Measurements from ENCODE around the gene C6orf47. TPM values are rescaled to one million over a fixed set of nuclear protein-coding genes. Genes with fewer than 3 reads are reported as not detected.

Gene C6orf47
- total and polyA plus RNA-seq, 2 of the 13 experiments (the other 11 are each of a cell fraction or from before 2014, with no cell fraction given): 1.7 to 18.1 TPM

GRCh38 chr6:31624070-31624469 is 36.5 kb downstream of the C6orf47 start:
- Histone ChIP-seq H3K4me2 (ENCODE audit: low read depth, low read length) (no peak overlapping the region), H2AFZ (ENCODE audit: low read length) (no peak overlapping the region), H3K9ac (ENCODE audit: insufficient read depth, low read depth, low read length) (no peak overlapping the region), H3K4me3 (replicated peaks in 1 of 3; ENCODE audit: insufficient read depth in 1 of 3, low read depth in 2 of 3, low read length in 3 of 3) (no peak overlapping the region), H3K79me2 (ENCODE audit: insufficient read depth, low read length) (peaks cover 37% of the 10 kb centered on the region), H4K20me1 (ENCODE audit: insufficient read depth, low read length) (peaks cover 11% of the 10 kb centered on the region; the same call in 1 of the 2 replicates), H3K27ac (ENCODE audit: extremely low read length, insufficient read depth, low read length) (no peak overlapping the region), H3K9me3 (ENCODE audit: low read length) (no peaks in the 10 kb centered on the region), H3K36me3 (replicated peaks in 1 of 2; ENCODE audit: control insufficient read depth in 1 of 2, insufficient read depth in 2 of 2, low read length in 2 of 2) (peaks cover 50 to 66% of the 10 kb centered on the region in 2 experiments), H3K27me3 (ENCODE audit: control insufficient read depth in 1 of 2, insufficient read depth in 2 of 2, low read length in 2 of 2) (no peaks in the 10 kb centered on the region; a peak in 1 of 5 replicates), H3K4me1 (ENCODE audit: insufficient read depth, low read length) (peaks cover 20% of the 10 kb centered on the region)
- ATAC-seq (no peak), FAIRE-seq (no peak), DNase-seq (ENCODE audit: low spot score) (no peak)
- TF ChIP-seq ZNF256 (CRISPR knock-in tag; conservative IDR thresholded peaks at IDR 0.05) (no peak), TFDP1 (CRISPR knock-in tag; IDR thresholded peaks at IDR 0.05; ENCODE audit: borderline replicate concordance) (no peak), TAF15 (IDR thresholded peaks at IDR 0.05; ENCODE audit: low read depth, low read length, poor library complexity, severe bottlenecking) (no peak), KAT7 (CRISPR knock-in tag; IDR thresholded peaks at IDR 0.05; ENCODE audit: borderline replicate concordance) (no peak), HMG20A (CRISPR knock-in tag; IDR thresholded peaks at IDR 0.05; ENCODE audit: borderline replicate concordance) (no peak), SUZ12 (IDR thresholded peaks at IDR 0.05; ENCODE audit: low read depth, low read length) (no peak), YY1 (IDR thresholded peaks at IDR 0.05; ENCODE audit: insufficient read depth, insufficient replicate concordance, low read depth, low read length) (no peak), ATAD3A (CRISPR knock-in tag; IDR thresholded peaks at IDR 0.05) (no peak), KDM4B (CRISPR knock-in tag; IDR thresholded peaks at IDR 0.05) (no peak), SATB2 (CRISPR knock-in tag; IDR thresholded peaks at IDR 0.05) (no peak)
- TF ChIP-seq, protein P1, sequence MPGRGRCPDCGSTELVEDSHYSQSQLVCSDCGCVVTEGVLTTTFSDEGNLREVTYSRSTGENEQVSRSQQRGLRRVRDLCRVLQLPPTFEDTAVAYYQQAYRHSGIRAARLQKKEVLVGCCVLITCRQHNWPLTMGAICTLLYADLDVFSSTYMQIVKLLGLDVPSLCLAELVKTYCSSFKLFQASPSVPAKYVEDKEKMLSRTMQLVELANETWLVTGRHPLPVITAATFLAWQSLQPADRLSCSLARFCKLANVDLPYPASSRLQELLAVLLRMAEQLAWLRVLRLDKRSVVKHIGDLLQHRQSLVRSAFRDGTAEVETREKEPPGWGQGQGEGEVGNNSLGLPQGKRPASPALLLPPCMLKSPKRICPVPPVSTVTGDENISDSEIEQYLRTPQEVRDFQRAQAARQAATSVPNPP (CRISPR knock-in tag; IDR thresholded peaks at IDR 0.05): no peak
- in situ Hi-C loops (cut with HindIII; ENCODE audit: extremely low pct_ligation_motif_present, low pct_unique_long_range_greater_than_20kb) (no loop called here), intact Hi-C loops (cut with micrococcal nuclease; ENCODE audit: unreplicated experiment) (loop anchor here (5.0 kb wide), 1 partner anchor 43 kb away; the partner anchor contains the start of genes CSNK2B and LY6G5B)
- CTCF ChIA-PET (ENCODE audit: low intra/inter-chr PET ratio, low total read pairs): no interaction called here
- BruUV-seq (replicated peaks): no TSS peak
- POLR2A ChIA-PET: interaction anchor here (3.4 kb wide), 1 partner anchor 28 kb away, joined by 11 read pairs; the partner anchor contains the start of gene BAG6
- 99% methylated on average over 10 of the region's 10 CpGs for WGBS (ENCODE audit: low lambda C conversion rate)

Measured in HepG2 (cell line).